Activated naive CD4-positive, alpha-beta T cell treated with anti-CD3 and anti-CD28 coated beads, Interleukin-2, amount 10 ng/mL, durations not matched to agents 7 days and 5 days (primary cell): ENCODE results near the gene HS6ST3.
"Not testable (repeated sequence)": the region's sequence is repeated elsewhere in the genome, so short reads cannot be mapped to it uniquely, and the experiment has no call there.

Experiments used
- CTCF ChIA-PET: fragments of 350-600 bp; sonication (Branson Sonifier 250); formaldehyde crosslinking; loops from one replicate; lab custom pipeline; 2021; ENCODE audit warnings: antibody characterized with exemption; lab: Charles Lee
- DNase-seq: peaks from one replicate; pipeline ENCODE4 v3.0.0-alpha.2; 2020
- H3K27ac Mint-ChIP-seq: one replicate; pipeline ENCODE4 v1.8.0; 2021; ENCODE audit warnings: mild to moderate bottlenecking, moderate library complexity, mixed read lengths
- H3K27me3 Mint-ChIP-seq: one replicate; pipeline ENCODE4 v1.8.0; 2021; ENCODE audit warnings: mild to moderate bottlenecking, mixed read lengths
- H3K36me3 Mint-ChIP-seq: one replicate; pipeline ENCODE4 v1.8.0; 2021; ENCODE audit warnings: mixed read lengths
- H3K4me1 Mint-ChIP-seq: one replicate; pipeline ENCODE4 v1.8.0; 2021; ENCODE audit warnings: mixed read lengths
- H3K4me3 Mint-ChIP-seq: one replicate; pipeline ENCODE4 v1.8.0; 2021; ENCODE audit warnings: mild to moderate bottlenecking, moderate library complexity, mixed read lengths
- H3K9me3 Mint-ChIP-seq: one replicate; pipeline ENCODE4 v1.8.0; 2021; ENCODE audit warnings: mixed read lengths

The HS6ST3 gene

DNA sequence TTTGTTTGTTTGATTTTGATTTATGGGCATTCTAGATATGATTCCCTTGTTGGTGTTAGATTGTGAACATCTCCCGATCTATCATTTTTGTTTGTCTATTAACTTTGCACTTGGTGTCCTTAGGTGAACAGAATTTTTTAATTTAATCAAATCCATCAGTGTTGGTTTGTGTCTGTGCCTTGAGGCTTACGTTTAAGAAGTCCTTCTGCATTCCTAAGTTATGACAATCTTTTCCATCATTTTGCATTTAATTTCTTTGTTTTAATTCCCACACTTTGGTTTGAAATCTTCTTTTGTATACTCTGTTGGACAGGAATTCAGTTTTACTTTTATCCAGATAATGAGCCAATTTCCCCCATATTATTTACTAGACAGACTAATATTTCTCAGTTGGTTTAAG lies 421.7 kb downstream of the HS6ST3 start:
- H3K36me3 Mint-ChIP-seq: no peaks in the 10 kb centered on the region
- no peak for DNase-seq
- H3K27me3 Mint-ChIP-seq: no peaks in the 10 kb centered on the region
- no peaks in the 10 kb centered on the region for H3K9me3 Mint-ChIP-seq
- H3K27ac Mint-ChIP-seq: no peak overlapping the region
- no peaks in the 10 kb centered on the region for H3K4me1 Mint-ChIP-seq
- H3K4me3 Mint-ChIP-seq: no peak overlapping the region
- CTCF ChIA-PET: no interaction called here

DNA sequence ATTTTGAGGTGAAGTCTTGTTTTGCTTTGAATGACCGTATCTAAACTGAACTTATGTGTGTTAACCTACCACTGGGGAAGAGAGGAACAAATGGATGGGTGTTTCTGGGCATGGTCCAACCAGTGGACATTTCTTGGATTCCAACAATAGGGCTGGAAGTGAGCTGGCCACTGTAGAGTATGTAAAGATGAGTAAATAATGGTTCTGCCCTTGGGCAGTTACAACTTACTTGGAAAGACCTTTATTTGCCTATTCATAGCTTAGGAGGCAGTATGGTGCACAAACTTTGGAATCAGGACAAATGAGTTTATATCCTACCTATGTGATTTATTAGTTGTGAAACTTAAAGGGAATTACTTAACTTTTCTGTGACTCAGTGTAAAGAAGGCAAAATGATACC lies 429.5 kb downstream of the HS6ST3 start:
- no peak overlapping the region for H3K4me3 Mint-ChIP-seq
- no peaks in the 10 kb centered on the region for H3K27me3 Mint-ChIP-seq
- no peak for DNase-seq
- CTCF ChIA-PET: no interaction called here
- H3K9me3 Mint-ChIP-seq: peaks cover 9% of the 10 kb centered on the region
- H3K27ac Mint-ChIP-seq: no peak overlapping the region
- H3K36me3 Mint-ChIP-seq: no peaks in the 10 kb centered on the region
- no peaks in the 10 kb centered on the region for H3K4me1 Mint-ChIP-seq

DNA sequence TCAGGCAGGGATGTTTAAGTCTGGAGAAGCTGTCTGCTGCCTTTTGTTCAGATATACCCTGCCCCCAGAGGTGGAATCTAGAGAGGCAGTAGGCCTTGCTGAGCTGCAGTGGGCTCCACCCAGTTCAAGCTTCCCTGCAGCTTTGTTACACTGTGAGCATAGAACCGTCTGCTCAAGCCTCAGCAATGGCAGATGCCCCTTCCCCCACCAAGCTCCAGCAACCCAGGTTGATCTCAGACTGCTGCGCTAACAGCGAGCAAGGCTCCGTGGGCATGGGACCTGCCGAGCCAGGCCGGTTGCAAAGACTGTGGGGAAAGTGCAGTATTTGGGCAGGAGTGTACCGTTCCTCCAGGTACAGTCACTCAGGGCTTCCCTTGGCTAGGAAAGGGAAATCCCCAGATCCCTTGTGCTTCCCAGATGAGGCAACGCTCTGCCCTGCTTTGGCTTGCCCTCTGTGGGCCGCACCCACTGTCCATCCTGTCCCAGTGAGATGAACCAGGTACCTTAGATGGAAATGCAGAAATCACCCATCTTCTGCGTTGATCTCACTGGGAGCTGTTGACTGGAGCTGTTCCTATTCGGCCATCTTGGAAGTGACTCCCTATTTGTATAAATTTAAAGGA lies 434.6 kb downstream of the HS6ST3 start:
- H3K36me3 Mint-ChIP-seq, CTCF ChIA-PET, H3K27me3 Mint-ChIP-seq, H3K9me3 Mint-ChIP-seq, DNase-seq, H3K4me3 Mint-ChIP-seq, H3K4me1 Mint-ChIP-seq, H3K27ac Mint-ChIP-seq: not testable (repeated sequence)

DNA sequence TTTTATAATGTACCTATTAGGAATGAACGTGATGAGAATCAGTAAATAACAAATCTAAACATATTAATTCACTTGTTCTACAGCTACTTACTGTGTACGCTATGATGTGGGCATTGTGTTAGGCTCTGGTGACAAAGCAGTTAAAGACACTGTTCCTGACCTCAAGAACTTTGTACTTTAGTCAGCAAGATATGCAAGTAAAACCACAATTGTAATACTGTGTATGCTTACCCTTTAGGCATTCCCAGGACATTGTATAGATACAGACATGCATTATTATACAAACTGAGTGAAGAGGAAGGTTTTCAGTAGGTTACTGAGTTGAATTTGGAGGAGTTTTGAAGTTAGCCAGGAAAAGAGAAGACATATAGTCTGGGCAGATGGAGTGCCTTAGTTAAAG lies 435.8 kb downstream of the HS6ST3 start:
- Mint-ChIP-seq H3K36me3 (no peaks in the 10 kb centered on the region), H3K27ac (no peak overlapping the region), H3K4me3 (no peak overlapping the region), H3K4me1 (no peaks in the 10 kb centered on the region), H3K9me3 (peaks cover 9% of the 10 kb centered on the region), H3K27me3 (no peaks in the 10 kb centered on the region)
- no peak for DNase-seq
- CTCF ChIA-PET: no interaction called here

DNA sequence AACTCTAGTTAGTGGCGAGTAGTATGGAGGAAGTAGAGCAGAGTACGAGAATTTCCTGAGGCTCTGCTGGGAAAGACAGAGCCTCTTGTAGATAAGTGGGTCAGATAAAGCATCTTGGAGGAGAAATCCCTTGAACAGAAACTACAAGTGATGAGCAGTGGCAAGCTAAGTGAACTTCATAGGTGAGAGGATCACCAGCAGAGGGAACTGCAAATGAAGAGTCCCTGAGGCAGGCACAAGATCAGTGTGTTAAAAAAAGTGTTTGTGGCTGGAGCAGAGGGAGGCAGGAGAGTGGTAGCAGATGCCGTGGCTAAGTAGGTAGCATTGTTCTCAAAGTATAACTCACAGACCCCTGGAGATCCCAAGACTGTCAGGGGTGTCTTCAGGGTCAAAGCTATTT lies 437.6 kb downstream of the HS6ST3 start:
- Mint-ChIP-seq H3K27ac (no peak overlapping the region), H3K9me3 (peaks cover 1% of the 10 kb centered on the region), H3K4me3 (no peak overlapping the region), H3K27me3 (no peaks in the 10 kb centered on the region), H3K36me3 (no peaks in the 10 kb centered on the region), H3K4me1 (no peaks in the 10 kb centered on the region)
- DNase-seq: no peak
- CTCF ChIA-PET: no interaction called here

DNA sequence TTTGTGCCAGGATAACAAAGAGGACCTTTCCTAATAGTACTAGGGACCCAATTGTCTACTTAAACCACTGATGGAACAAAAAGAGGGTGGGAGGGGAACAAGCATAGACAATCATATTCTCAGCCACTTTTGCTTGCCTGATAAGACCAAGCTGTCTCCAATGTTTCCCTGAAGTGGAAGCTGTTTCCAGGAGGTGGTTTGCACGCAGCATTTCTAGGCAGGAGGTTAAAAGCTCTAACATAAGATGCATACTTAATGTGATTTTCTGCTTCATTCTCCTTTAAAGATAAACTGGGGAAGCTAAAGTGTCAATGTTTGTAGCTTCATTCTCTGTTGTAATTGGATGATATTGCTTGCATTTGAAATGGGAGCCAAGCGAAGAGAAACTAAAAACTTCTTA lies 442.9 kb downstream of the HS6ST3 start:
- no peaks in the 10 kb centered on the region for H3K27me3 Mint-ChIP-seq

DNA sequence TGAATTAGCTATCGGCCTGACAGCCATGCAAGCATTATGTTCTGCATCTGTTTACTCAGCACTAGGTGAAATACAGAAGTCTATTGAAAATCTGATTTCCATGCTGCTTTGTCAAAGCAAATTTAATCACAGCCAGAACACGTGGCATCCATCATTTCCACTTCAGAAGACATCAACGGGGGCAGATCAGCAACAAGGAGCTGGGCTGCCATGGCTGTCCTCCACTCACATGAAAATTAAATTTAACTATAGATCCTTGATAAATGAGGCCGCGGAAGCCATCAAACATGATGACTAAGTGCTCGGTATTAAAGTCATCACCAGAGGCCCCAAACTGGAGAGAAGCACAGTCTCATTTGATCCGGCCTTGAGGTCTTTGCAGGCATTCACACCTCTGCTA lies 443.5 kb downstream of the HS6ST3 start:
- Mint-ChIP-seq H3K4me1 (no peaks in the 10 kb centered on the region), H3K9me3 (peaks cover 6% of the 10 kb centered on the region), H3K27ac (no peak overlapping the region), H3K4me3 (no peak overlapping the region), H3K27me3 (no peaks in the 10 kb centered on the region), H3K36me3 (no peaks in the 10 kb centered on the region)
- CTCF ChIA-PET: no interaction called here
- no peak for DNase-seq

More for the DNA sequence above, 442.9 kb downstream of the HS6ST3 start:
- Mint-ChIP-seq H3K4me3 (no peak overlapping the region), H3K9me3 (peaks cover 6% of the 10 kb centered on the region), H3K36me3 (no peaks in the 10 kb centered on the region), H3K4me1 (no peaks in the 10 kb centered on the region), H3K27ac (no peak overlapping the region)
- CTCF ChIA-PET: no interaction called here
- DNase-seq: no peak

DNA sequence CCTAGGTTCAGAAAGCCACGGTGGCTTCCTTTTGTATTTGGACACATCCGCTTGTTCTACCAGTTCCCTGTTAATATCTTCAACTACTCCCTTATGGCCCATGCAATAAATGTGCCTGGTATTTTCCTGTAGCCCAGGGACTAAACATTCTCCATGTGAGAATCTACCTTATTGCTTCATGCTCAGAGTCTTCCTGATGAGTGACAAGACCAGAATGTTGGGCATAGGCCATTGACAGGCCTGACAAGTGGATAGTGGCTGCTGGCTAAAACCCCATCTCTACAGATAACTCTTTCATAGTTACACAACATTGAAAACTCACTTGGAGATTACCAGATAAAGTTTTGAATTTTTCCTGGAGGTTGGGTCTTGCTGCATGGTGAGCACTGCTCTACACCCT lies 449.9 kb downstream of the HS6ST3 start:
- H3K27ac Mint-ChIP-seq: no peak overlapping the region
- CTCF ChIA-PET: no interaction called here
- no peaks in the 10 kb centered on the region for H3K36me3 Mint-ChIP-seq
- H3K4me1 Mint-ChIP-seq: no peaks in the 10 kb centered on the region
- no peak overlapping the region for H3K4me3 Mint-ChIP-seq
- no peaks in the 10 kb centered on the region for H3K27me3 Mint-ChIP-seq
- H3K9me3 Mint-ChIP-seq: peaks cover 2% of the 10 kb centered on the region
- DNase-seq: no peak

DNA sequence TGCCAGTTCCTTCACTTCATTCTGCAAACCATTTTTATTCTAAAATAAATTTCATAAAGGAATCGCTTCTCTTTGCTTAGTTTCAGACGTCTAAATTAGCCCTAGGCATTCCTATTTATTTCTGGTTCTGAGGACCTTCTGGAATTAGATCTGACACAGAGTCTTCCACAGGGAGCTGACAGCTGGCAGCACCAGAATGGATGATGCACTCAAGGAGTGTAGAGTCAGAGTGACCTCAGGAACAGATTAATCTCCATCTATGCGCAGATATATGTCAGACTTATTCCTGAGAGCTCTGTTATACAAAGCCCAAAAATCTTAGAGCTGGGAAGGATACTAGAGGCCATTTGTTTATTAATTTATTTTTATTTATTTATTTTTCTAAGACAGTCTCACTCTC lies 450.8 kb downstream of the HS6ST3 start:
- Mint-ChIP-seq H3K4me3 (no peak overlapping the region), H3K27me3 (no peaks in the 10 kb centered on the region), H3K27ac (no peak overlapping the region), H3K4me1 (no peaks in the 10 kb centered on the region), H3K36me3 (no peaks in the 10 kb centered on the region), H3K9me3 (no peaks in the 10 kb centered on the region)
- no peak for DNase-seq
- CTCF ChIA-PET: no interaction called here

DNA sequence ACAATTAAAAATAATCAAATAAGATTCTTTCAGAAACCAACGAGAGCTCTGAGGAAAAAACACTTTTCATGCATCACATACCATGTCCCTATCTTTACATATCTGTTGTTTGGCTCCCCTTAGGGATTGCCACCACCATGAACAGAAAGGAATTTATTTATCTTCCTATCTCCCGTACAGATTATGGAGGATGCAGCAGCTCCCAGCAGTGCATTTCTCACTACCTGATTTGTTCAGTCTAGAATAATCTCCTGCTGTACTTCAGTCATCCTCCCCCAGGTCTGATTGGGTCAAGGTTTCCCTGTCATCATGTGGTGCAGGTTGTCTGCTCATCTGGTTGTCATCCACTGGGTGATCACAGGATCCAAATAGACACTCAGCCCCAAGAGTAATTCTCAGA lies 453.1 kb downstream of the HS6ST3 start:
- CTCF ChIA-PET: no interaction called here
- no peaks in the 10 kb centered on the region for H3K36me3 Mint-ChIP-seq
- no peaks in the 10 kb centered on the region for H3K27me3 Mint-ChIP-seq
- no peak overlapping the region for H3K4me3 Mint-ChIP-seq
- no peaks in the 10 kb centered on the region for H3K4me1 Mint-ChIP-seq
- no peak overlapping the region for H3K27ac Mint-ChIP-seq
- H3K9me3 Mint-ChIP-seq: no peaks in the 10 kb centered on the region
- no peak for DNase-seq

DNA sequence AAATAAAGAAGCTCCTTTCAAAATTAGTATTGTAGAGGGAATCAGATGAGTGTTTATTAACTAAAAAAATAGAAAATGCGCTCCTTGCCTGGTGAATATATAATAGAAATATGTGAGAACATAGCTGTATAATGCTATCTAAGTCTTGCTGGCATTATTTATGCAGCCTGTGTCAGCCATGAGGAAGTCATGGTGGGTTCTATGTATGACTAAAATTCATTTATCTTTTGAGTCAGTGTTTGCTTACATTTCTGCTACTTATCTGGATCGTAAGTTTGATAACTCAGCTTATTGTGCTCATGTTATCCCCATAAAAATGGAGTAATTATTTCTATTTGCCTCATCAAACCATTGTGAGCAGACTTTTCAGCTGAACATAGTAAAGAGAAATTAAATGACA lies 455.1 kb downstream of the HS6ST3 start:
- no peak for DNase-seq
- CTCF ChIA-PET: no interaction called here
- H3K27ac Mint-ChIP-seq: no peak overlapping the region
- peaks cover 2% of the 10 kb centered on the region for H3K9me3 Mint-ChIP-seq
- H3K27me3 Mint-ChIP-seq: no peaks in the 10 kb centered on the region
- H3K4me1 Mint-ChIP-seq: no peaks in the 10 kb centered on the region
- H3K4me3 Mint-ChIP-seq: no peak overlapping the region
- H3K36me3 Mint-ChIP-seq: no peaks in the 10 kb centered on the region

DNA sequence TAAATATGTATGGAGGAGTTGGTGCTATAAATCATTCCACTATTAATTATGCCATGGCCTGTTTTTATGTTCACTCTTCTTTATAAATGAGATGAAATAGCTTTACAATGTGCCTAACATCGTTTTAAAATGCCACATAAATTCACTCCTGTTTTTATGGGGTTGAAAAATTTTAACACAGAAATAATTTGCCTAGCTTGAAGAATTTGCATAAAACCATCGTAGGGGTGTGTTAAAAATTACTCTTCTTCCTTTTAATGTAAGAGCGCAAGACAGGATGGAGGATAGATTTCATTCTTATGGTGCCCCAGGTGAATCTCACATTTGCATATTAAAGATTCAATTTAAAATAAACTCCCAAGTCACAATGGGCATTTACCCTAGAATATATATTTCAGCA lies 456.6 kb downstream of the HS6ST3 start:
- Mint-ChIP-seq H3K36me3 (no peaks in the 10 kb centered on the region), H3K9me3 (peaks cover 2% of the 10 kb centered on the region), H3K4me1 (no peaks in the 10 kb centered on the region), H3K27me3 (no peaks in the 10 kb centered on the region), H3K4me3 (no peak overlapping the region), H3K27ac (no peak overlapping the region)
- CTCF ChIA-PET: no interaction called here
- no peak for DNase-seq

DNA sequence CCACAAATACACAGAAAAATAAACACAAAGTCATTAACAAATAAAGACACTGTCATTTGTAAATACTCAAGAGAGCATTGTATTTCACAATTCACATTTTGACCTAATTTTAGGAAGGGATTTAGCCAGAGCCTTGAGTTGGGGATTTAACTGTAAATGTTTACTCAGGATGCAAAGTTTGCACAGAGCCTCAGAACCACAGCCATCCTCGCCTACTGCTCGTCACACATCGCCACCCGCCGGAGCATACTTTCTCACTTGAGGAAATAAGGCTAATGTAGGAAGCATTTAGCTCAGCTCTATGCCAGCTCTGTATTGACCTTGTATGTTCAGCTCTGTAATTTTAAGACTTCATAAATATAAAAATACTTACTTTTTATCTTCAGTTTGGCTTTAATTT lies 461.6 kb downstream of the HS6ST3 start:
- DNase-seq: no peak
- H3K27ac Mint-ChIP-seq: no peak overlapping the region
- CTCF ChIA-PET: no interaction called here
- H3K27me3 Mint-ChIP-seq: no peaks in the 10 kb centered on the region
- H3K36me3 Mint-ChIP-seq: no peaks in the 10 kb centered on the region
- no peaks in the 10 kb centered on the region for H3K4me1 Mint-ChIP-seq
- no peak overlapping the region for H3K4me3 Mint-ChIP-seq
- H3K9me3 Mint-ChIP-seq: peaks cover 6% of the 10 kb centered on the region

DNA sequence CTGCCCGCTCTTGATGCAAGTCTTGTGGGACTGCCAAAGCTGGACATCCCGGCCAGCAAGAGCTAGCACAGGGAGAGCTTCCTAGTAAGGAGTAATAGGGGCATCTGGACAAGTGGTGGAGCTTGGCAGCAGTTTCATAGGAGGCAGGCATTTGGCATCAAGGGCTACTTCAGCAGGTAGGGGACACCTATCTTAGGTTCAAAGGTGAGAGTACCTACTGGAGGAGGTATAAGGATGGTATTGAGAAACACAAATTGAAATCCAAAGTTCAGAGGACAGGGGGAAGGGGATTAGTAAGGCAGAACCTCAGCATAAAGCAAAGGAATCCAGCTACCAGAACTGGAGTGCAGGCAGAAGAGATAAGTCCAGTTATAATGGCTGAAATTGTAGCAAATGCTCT lies 462.7 kb downstream of the HS6ST3 start:
- CTCF ChIA-PET: no interaction called here
- no peaks in the 10 kb centered on the region for H3K4me1 Mint-ChIP-seq
- H3K36me3 Mint-ChIP-seq: no peaks in the 10 kb centered on the region
- no peaks in the 10 kb centered on the region for H3K27me3 Mint-ChIP-seq
- no peak overlapping the region for H3K27ac Mint-ChIP-seq
- H3K4me3 Mint-ChIP-seq: no peak overlapping the region
- no peak for DNase-seq
- peaks cover 6% of the 10 kb centered on the region for H3K9me3 Mint-ChIP-seq

DNA sequence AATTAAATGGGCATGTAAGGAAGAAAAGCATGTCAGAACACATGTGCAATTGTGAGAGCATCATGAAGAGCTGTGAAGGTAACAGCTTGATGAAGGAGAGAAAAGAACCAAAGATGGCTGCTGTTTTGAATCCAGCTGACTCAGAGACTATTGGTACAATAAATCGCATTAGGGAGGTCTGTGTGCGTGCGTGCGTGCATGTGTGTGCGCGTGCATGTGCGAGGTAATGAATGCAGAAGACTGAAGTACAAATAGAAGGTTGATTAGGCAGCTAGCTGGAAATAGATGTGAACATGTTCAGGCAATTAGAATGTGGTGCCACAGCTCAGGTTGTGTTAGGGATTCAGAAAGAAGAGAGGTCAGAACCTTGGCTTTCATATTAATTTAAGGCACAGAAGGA lies 463.9 kb downstream of the HS6ST3 start:
- H3K27me3 Mint-ChIP-seq: no peaks in the 10 kb centered on the region
- no peak for DNase-seq
- H3K27ac Mint-ChIP-seq: no peak overlapping the region
- no peaks in the 10 kb centered on the region for H3K36me3 Mint-ChIP-seq
- peaks cover 3% of the 10 kb centered on the region for H3K9me3 Mint-ChIP-seq
- H3K4me3 Mint-ChIP-seq: no peak overlapping the region
- CTCF ChIA-PET: no interaction called here
- H3K4me1 Mint-ChIP-seq: no peaks in the 10 kb centered on the region

DNA sequence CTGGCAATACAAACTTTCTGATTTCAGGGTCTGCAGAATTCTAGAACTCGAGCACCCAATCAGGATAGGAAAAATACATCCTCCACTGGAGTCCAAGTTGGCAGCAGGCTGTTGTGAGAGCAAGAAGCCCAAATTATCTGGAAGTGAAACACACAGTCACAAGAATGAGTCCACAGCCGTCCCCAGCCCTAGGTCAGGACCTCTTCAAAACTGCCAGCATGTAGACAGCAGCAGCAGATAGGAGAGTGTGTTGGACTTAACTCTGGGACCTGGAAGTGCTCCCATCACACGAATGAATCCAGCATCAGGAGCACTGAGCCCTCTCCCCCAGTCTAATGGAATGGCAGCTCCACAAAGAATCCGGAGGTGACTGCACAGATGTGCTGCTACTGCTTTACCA lies 483.7 kb downstream of the HS6ST3 start:
- Mint-ChIP-seq H3K4me1 (no peaks in the 10 kb centered on the region), H3K9me3 (peaks cover 9% of the 10 kb centered on the region), H3K27ac (no peak overlapping the region), H3K4me3 (no peak overlapping the region), H3K27me3 (no peaks in the 10 kb centered on the region), H3K36me3 (no peaks in the 10 kb centered on the region)
- DNase-seq: no peak
- CTCF ChIA-PET: no interaction called here
